Islet of Langerhans (tissue), 1 donor: ENCODE results near the gene PNMA6F.
"Not testable (repeated sequence)": the region's sequence is repeated elsewhere in the genome, so short reads cannot be mapped to it uniquely, and the experiment has no call there.

ENCODE experiments used
- FAIRE-seq: peaks from one replicate; lab custom pipeline; 2011; peaks lifted over from hg19 to GRCh38; lab: Jason Lieb, UNC

Gene PNMA6F

DNA sequence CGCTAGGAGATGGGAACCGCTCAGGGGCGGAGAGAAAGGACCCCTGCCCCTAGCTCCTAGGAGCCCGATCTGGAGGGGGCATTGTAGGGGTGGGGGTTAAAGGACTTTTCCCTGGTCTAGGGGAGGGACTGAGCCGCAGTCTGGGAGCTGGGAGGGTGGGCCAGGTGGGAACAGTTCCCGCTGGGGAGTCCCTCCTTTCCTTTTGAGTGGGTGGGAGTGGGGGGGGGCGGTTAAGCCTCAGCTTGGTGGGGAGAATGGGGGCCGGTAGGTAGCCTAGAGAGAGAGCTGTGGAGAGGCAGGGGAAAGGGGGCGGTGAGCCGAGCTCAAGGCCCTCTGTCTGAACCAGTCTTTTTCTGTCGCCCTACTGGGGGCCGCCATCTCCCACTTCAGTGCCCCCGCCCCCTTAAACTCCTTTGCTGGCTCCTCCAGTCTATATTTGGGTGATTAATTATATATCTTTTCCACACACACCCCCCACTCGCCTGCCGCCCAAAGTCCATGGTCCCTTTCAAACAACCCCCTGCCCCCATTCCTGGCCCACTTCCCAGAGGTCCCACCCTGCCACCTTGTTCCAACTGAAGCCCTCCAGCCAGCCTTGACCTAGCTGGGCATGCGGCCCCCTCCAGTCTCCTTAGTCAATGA, 13.2 kb upstream of the PNMA6F start:
- FAIRE-seq: no peak

DNA sequence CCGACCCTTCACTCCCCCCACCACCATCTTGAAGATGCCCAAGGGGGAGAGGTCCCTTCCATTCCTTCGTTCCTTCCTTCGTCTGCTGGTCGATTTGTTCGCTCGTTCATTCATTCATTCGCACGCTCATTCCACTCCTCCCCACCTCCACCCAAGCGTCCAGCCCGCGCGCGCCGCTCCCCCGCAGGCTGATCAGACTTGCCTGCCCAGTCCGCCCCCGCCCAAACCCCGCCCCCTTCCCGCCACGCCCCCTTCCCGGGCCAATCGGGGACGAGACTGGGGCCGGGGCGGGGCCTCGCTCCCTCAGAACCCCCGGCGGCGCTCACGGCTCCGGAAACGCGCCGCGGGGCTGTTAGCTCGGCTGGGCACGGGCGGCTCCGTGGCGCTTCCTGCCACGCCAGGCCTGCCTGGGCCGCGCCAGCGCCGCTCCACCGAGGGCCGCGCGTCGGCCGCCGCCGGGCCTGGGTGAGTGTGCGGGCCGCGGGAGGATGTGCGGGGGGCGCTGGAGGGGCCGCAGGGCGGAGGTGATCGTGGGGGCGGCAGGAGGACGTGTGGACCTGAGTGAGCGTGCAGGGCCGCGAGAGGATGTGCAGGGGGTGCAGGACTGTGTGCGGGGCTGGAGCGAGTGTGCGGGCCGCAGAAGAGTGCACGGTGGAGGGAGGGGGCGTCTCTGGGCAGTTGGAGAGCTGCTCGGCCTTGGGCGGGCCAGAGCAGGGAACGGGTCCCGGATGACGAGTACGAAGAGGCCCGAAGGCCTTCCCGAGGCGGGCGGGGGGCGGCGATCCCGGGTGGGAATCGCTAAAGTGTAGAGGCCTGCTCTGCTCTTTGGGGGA, 12.5 kb upstream of the PNMA6F start, which contains the start of gene ZNF275:
Gene ZNF275 (plus strand): TSS at position 333 of the 833 bp plus-strand sequence. CDS start 2,527 bp downstream, outside the sequence.
- no peak for FAIRE-seq

DNA sequence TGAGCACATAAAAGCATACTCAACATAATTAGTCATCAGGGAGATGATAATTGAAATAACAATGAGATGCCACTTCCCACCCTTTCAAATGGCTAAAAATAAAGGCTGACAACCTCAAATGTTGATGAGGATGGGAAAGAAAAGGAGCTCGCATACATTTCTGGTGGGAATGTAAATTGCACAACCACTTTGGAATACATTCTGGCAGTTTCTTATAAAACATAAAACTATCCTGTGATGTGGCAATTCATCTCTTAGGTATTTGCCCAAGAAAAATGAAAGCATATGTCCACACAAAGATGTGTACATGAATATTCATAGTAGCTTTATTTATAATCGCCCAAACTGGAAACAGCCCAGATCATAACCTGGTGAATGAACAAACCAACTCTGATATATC, 11.7 kb upstream of the PNMA6F start:
- FAIRE-seq: peak; percentile 33

DNA sequence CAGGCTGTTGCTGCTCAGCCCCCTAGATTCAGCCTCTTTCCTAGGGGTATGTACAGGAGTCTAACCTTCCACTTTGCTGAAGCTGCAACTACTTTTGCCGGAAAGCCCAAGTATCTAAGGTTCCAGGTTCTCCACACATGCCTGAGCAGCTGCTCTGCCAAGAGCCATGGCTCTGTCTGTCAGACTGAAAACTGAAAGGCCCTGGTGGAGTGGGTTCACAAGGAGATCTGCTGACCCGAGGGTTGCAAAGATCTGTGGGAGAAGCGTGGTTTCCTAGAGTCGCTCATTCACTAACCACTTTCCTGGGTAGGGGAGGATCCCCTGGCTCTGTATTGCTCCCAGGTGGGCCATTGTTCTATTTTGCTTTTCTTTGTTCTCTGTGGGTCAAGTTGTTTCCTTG, 6.0 kb upstream of the PNMA6F start:
- FAIRE-seq: no peak

DNA sequence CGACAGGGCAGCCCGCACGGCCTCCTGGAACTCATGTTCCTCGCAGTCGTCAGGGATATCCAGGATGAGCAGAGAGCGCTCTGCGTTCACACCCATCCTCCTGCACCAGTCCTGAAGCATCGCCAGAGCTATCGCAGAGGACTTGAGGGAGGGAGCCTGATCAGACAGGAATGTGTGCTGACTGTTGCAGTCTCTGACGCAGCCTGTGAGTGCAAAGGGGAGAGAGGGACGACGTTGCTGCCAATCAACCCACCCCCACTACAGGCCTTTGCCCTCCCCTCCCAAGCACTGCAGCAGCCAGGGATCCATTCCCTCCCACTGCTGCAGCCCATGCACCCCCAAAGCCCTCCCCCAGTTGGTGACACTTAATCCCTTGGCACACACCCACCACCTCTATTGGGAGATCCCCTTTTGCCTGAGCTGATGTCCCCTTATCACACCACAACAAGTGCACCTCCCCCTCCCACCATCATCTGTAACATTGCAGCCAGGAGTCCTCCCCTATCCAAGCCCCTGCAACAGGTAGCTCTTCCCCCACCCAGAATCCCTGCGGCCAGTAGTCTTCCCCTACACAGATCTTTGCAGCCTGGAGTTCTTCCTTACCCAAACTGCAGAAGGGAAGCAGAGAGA, 897 bp downstream of the PNMA6F start:
- no peak for FAIRE-seq

DNA sequence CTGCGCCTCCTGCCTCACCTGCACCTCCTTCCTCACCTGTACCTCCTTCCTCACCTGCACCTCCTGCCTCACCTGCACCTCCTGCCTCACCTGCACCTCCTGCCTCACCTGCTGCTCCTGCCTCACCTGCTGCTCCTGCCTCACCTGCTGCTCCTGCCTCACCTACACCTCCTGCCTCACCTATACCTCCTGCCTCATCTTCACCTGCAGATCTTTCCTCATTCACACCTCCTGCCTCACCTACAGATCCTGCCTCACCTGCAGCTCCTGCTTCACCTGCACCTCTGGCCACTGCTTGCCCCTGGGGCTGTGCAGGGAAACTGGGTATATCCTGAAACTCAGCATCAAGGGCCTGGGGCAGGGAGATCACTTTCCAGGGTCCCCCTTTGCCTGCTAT, 1.5 kb downstream of the PNMA6F start:
- not testable (repeated sequence) for FAIRE-seq

DNA sequence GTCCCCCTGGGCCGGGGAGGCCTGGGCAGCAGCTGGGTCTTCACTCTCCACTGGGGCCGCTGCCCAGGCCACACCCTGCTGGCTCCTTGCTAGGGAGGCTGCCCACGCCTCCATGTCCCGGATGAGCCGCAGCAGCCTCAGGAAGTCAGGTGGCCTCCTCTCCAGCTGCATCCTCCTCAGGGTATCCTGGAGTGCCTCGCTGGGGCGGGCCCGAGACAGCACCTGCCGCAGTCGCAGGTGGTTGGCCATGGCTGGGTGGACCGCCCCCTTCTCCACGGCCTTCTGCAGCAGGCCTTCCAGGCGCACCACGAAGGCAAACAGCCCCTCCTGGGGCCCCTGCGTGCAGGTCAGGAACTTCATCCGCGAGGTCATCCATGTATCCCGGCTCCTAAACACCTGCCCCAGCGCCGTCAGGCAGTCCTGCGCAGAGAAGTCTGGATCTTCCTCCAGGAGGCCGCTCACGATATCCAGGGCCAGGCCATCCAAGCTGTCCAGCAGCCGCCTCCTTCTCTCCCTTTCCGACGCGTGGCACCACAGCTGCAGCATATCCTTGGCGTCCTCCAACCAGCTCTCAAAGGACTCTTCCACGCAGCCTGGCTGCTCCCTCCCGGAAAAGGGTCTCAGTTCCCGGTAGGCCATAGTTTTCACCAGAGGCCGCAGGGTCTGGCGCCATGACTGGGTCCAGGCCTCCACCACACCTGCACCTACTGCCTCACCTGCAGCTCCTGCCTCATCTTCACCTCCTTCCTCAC, 2.1 kb downstream of the PNMA6F start:
- FAIRE-seq: no peak

DNA sequence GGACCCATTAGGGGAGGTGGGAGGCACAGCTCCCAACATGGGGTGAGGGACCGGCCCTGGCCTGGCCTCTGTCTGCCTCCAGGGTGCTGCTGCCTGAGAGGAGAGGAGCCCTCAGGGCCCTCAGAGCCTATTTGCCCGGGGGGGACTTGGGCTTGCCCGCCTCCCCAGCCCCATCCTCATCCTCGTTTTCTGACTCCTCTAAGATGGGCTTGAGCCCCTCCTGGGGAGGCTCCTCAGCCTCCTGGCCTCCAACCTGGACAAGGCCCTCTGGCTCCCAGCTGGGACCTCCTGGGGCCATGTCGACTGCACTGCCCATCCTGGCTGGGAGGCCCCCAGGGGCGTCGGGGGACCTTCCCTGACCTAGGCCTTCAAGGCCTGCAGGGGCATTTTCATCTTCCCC, 2.8 kb downstream of the PNMA6F start:
- no peak for FAIRE-seq

DNA sequence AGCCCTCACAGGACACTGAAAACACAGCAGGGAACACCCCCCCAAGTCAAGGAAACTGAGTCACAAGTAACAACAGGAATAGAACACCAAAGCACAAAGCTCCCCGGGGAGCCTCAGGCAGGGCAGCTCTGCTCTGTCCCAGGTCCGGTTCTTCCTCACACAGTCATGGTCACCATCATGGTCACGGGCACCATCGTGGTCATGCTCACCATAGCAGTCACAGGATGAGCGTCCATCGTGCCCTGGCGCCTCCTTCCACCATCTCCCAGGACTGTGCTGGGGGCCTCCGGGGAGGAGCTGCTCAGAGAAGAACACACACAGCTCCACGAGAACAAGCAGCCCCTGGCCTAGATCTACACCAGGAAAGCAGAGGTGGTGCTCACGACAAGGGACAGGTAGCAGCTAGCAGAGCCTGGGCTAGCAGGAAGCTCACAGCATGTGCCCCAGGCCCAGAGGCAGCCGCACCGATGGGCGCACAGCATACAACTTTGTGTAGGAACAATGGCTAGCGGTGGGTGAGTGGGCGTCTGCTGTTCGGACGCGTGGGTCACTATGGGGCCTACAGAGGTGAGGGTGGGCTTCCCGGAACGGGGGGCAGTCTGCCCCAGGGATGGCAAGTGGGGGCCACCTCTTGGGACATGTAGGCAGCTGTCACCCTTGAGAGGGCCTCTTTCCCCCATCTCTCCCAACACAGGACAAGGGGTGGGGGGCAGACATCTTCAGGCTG, 3.4 kb downstream of the PNMA6F start:
- FAIRE-seq: no peak

DNA sequence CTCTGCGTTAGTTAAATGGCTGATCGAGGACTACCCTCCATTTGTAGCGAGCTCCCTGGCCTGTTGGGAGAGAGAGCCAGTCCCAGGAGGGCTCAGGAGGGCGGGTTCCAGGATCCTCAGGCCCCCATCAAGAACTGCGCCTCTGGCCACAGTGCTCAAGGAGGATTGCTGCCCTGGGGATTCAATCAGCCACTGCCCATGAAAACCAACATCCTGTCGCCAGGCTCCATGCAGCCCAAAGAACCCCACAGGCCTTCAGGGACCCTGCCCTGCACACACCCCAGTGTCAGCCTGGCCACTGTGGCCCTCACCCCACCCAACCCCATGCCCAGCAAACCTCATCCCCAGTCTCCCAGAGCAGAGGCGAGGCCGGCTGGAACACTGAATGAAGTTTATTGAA, 4.3 kb downstream of the PNMA6F start:
- FAIRE-seq: no peak

DNA sequence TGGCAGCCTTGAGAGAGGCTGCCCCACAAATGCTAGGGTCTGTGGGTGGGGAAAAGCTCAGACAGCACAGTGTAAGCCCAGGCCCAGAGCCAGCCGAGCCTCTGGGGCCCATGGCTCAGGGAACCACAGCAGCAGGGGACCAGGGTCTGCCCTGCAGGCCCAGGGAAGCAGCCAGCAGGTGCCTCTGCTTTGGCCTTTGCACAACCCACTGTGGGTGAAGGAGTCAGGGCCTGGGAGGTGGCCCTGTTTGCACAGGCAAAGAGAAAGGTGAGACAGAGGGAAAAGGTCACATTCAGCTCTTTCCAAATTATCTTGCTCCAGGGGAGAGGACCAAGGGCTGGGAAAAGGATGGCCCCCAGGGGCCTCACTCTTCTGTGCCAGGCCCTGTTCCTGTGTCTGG, 8.7 kb downstream of the PNMA6F start:
- no peak for FAIRE-seq

DNA sequence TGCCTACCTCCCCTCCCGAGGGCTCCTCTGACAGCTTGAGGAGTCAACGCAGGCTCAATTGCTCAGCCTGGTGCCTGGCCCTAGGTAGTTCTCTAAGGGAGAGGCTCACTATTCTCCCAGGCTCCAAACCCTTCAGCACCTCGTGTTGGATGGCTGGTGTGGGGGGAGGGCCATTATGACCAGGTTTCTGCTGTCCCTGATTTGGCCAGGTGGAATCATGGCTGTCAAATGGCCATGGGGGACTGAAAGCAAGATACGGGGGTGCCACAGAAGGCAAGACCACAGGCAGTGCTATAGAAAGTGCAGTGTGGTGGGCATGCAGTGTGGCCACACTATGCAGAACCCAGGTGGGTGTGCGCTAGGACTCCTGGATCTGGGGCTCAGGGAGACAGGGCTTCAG, 9.5 kb downstream of the PNMA6F start:
- no peak for FAIRE-seq

DNA sequence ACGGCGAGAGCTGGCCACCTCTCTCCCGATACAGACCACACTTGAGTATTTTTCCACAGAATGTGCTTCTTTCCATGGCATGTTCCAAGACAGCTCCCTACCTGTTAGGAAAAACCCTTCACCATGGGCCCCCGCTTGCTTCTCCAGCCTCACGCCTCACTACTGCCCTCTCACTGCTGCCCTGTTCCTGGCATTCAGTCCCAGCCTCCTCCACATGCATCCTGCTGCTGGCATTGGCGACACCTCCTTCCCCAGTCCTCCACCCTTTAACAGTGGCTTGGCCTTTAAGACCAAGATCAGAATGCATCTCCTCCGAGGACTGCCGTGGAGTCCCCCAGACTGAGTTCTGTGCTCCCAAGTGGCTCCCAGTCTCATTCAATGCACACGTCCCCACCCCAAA, 10.7 kb downstream of the PNMA6F start:
- FAIRE-seq: no peak

DNA sequence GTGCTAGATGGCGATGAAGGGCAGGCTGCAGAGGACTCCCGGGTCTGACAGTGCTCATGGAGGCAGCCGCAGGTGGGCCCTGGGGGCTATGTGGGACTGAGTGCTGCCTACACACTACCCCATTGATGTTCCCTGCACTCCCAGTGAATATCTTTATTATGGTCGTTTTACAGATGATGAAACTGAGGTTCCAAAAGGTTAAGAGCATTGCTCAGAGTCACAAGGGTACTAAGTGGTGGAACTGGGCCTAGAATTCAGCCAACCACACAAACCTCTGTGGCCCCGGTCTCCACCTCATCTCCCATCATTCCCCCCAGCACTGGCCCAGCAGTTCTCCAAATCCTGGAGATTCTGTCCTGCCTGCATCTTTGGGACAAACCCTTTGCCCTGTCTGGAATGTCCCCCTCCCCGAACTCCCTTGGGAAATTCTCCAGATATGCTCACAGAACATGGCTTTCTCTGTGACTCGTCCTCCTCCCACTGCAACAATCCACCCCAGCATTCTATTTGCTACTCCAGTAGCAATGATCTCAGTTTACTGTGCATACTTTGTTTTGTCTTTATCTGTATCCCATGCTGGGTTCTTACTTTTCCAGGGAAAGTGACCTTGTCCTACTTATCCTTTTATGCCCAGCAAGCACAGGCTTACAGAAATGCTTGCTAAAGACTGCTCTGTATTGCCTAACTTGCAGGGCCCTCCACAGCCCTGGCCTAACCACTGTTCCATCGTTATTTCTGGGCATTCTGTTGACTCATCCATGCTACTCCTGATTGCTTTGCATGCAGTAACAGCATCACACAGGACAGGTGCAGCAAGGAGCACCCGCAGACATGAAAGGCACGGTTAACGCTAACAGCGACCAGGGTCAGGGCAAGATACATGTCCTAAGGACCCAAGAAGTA, 14.0 kb downstream of the PNMA6F start:
- no peak for FAIRE-seq

DNA sequence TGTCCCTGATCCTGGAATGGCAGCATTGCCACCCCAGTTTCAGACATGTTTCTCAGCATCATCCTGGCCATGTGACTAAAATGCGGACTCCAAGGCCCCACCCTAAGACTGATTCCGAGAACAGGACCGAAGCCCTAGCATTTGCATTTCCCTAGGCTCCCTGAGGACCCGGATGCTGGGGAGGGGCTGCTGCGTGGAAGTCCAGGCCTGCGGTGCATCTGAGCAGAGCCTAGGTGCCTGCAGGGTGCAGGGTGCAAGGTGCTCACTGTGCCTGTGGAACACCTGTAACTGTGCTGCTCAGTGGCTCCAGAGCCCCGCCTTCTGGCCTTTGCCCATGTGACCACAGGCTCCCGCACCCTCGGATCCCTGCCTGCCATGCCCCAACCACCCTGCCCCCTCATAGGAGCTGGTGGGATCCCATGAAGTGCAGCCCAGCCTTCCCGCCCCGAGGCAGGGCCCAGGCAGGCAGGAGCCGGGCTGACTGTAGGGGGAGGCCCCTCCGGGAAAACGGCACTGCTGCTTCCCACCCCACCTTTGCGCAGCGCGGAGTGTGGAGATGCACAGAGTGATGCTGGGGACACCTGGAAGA, 14.9 kb downstream of the PNMA6F start:
- FAIRE-seq: no peak

DNA sequence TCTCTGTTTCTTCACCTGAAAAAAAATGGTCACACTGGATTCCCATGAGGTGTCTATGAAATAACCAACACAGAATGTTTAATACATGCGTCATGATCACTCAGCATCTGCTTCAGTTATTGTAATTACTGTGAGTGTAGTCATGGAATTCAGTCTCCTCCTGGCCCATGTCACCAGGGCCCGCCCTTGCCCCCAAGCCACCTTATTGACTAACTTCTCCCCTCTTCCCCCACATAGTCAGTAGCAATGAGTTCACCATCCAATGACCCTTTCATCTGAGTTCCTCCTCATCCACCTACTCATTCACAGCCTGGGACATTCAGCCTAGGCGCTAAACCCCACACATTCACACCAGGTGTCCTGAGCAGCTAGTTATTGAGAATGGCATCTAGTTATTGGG, 15.6 kb downstream of the PNMA6F start:
- FAIRE-seq: no peak

DNA sequence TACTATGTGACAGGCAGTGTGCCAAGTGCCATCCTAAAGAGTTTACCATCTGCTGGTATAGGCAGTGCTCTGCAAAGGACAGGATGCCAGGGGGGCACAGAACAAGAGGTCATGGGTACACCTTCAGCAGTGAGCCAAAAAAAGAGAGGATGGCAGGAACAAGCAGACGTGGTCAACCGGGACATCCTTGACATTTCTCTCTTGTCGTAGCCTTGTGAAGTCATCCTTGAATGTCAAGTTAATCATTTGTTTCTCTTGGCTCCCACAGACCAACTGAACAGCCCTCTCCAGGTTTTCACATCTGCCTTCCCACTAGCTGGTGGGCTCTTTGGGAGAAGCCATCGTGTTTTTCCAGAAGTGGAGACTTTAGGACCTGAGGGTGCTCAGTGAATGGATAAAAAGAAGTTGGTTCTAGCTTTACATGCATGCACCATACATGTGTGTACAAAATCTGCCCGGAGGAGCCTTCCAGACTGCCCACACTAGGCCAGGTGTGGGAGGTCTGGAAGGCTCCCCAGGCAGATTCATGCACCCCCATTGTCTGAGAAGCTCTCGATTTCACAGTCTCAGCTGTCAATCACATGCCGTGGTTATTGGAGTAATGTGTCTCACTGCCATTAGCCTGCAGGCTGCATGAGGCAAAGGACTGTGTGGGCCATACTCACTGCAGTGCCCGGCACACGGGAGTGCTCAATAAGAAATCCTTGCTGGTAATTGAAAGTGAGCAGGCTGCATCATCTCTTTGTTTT, 16.4 kb downstream of the PNMA6F start:
- no peak for FAIRE-seq

DNA sequence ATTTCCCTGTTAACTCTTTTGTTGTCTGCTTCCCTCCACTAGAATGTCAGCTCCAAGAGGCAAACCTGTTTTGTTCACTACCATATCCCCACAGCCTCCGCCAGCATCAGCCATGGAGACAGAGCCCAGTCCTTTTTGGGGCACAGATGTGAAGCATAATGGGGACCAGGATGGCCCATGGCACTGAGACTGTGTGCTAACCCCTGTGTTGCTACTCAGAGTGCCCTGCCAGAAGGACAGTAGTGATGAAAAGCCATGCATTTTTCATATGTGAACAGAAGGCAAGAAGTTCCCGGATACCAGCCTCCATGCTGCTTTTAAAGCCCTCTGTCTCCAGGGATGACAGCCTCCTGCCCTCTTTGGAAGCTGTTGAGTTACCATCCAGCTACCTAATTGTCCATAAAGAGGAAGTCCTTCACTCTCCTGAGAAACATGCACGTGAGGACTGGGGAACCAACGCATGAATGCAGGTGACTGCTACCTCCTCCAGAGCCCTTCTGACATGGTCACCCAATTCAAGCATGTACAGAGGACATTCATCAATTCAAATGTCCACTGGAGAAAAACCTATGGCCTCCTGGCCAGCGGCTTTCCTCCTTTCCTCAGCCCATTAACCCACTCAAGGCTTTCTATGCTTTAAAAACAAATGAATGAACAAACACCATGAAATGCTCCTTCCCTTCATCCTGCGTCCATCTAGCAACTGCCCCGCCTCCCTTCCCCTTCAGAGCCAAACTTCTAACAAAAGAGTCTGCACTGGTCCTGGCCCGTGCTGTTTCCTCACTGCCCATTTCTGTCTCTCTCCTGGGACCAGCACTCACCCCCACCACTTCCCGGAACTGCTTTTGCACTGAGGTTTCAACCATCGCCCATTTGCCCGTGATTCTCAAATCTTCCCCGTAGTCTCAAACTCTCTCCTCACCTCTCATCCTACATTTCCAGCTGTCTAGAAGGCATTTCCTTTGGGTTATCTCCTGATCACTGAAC, 18.0 kb downstream of the PNMA6F start:
- FAIRE-seq: no peak

DNA sequence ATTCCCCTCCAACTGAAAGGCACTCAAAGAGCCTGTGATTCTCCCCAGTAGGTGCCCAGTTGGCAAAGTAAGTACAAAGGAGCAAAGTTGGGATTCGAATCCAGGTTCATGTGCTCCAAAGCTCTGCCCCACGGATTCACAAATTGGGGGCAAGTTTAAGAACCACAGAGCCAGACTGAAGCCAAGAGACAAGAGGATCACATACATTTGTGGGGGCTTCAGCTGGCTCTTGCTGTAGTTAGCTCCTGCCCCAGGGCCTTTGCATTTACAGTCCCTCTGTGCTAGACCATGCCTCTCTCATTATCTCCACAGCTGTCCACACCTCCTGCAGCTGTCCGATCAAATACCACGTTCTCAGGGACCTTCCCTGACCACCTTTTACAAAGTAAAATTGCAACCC, 18.8 kb downstream of the PNMA6F start:
- FAIRE-seq: no peak
